ENCODE measurements around the gene MGAM2.

DNA sequence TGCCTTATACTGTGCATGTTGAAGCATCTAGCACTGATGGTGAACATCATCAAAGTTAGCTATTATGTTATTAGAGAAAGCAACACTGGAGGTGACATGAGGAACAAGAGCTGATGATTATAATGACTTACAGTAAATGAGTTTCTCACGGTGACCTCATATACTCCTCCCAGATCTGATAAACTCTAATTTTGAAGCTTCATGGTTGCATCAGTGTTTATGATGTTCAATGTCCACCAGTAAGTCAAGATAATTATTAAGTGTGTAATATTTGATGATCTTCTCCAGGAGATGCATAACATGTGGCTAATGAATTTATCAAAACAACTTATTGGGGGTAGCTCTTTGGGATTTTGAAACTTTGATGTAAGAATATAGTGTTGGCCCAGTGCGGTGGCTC is 27.5 kb downstream of the MGAM2 start:
- no peak for TF ChIP-seq POLR2A (IDR thresholded peaks at IDR 0.05)
- TF ChIP-seq, protein P1, sequence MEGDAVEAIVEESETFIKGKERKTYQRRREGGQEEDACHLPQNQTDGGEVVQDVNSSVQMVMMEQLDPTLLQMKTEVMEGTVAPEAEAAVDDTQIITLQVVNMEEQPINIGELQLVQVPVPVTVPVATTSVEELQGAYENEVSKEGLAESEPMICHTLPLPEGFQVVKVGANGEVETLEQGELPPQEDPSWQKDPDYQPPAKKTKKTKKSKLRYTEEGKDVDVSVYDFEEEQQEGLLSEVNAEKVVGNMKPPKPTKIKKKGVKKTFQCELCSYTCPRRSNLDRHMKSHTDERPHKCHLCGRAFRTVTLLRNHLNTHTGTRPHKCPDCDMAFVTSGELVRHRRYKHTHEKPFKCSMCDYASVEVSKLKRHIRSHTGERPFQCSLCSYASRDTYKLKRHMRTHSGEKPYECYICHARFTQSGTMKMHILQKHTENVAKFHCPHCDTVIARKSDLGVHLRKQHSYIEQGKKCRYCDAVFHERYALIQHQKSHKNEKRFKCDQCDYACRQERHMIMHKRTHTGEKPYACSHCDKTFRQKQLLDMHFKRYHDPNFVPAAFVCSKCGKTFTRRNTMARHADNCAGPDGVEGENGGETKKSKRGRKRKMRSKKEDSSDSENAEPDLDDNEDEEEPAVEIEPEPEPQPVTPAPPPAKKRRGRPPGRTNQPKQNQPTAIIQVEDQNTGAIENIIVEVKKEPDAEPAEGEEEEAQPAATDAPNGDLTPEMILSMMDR (IDR thresholded peaks at IDR 0.05 in 8 of 11, conservative IDR thresholded peaks at IDR 0.05 in 3 of 11): no peak
- TF ChIP-seq POLR2AphosphoS5 (IDR thresholded peaks at IDR 0.05): no peak

Data from spleen (tissue), 7 donors.